PFSK-1 (cell line): Measurements from ENCODE around the gene ATP8A1.

Source experiments
- FOXP2 ChIP-seq: optimal IDR thresholded peaks from 2 replicates; pipeline ENCODE3; 2011; ENCODE audit warnings: borderline replicate concordance, control low read depth, inconsistent platforms; ENCODE audit not compliant: insufficient read depth; ENCODE audit errors: extremely low read length, extremely low read depth
- POLR2AphosphoS5 ChIP-seq: IDR thresholded peaks from 2 replicates; pipeline ENCODE4 v1.6.1; 2012; ENCODE audit warnings: low read depth, mild to moderate bottlenecking, control low read depth, low read length, moderate library complexity
- SIN3A ChIP-seq: IDR thresholded peaks from 2 replicates; pipeline ENCODE4 v1.6.1; 2012; ENCODE audit warnings: mild to moderate bottlenecking, low read length, moderate library complexity, borderline replicate concordance; ENCODE audit not compliant: insufficient read depth
- TAF1 ChIP-seq: IDR thresholded peaks from 2 replicates; pipeline ENCODE4 v1.6.1; 2012; ENCODE audit warnings: low read length, control low read depth, borderline replicate concordance; ENCODE audit not compliant: insufficient read depth
- TF ChIP-seq, protein P1 (sequence below), 2 experiments: IDR thresholded peaks; 2 replicates each; pipeline versions ENCODE4 v1.6.1 to v1.8.0; 2011 to 2012; ENCODE audit warnings: low read depth in 2 of 2, low read length in 2 of 2, control low read depth in 1 of 2, inconsistent platforms in 1 of 2, mild to moderate bottlenecking in 1 of 2, moderate library complexity in 1 of 2; ENCODE audit not compliant: insufficient read depth in 1 of 2

ATP8A1 gene

DNA sequence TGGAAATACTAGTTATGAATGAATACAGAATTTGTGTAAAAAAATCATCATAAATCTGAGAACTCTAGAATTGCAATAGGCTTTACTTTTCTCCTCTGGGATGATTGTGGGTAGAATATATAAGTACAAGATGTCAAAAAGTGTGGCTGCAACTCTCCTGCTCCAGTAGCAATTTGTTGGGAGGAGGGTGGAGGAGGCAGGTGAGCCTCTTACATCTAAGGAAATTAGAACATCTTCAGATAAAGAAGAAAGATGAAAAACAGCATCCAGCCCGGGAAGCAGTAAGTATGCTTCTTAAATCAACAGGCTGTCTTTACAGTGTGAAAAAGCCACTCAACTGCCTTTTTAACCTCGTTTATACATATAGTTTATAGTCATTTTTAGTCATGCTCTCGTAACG is 83.7 kb downstream of the ATP8A1 start:
- no peak for TF ChIP-seq FOXP2
- TF ChIP-seq, protein P1, sequence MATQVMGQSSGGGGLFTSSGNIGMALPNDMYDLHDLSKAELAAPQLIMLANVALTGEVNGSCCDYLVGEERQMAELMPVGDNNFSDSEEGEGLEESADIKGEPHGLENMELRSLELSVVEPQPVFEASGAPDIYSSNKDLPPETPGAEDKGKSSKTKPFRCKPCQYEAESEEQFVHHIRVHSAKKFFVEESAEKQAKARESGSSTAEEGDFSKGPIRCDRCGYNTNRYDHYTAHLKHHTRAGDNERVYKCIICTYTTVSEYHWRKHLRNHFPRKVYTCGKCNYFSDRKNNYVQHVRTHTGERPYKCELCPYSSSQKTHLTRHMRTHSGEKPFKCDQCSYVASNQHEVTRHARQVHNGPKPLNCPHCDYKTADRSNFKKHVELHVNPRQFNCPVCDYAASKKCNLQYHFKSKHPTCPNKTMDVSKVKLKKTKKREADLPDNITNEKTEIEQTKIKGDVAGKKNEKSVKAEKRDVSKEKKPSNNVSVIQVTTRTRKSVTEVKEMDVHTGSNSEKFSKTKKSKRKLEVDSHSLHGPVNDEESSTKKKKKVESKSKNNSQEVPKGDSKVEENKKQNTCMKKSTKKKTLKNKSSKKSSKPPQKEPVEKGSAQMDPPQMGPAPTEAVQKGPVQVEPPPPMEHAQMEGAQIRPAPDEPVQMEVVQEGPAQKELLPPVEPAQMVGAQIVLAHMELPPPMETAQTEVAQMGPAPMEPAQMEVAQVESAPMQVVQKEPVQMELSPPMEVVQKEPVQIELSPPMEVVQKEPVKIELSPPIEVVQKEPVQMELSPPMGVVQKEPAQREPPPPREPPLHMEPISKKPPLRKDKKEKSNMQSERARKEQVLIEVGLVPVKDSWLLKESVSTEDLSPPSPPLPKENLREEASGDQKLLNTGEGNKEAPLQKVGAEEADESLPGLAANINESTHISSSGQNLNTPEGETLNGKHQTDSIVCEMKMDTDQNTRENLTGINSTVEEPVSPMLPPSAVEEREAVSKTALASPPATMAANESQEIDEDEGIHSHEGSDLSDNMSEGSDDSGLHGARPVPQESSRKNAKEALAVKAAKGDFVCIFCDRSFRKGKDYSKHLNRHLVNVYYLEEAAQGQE (IDR thresholded peaks at IDR 0.05; ENCODE audit: insufficient read depth in 1 of 2, low read depth in 2 of 2, low read length in 2 of 2), result no peak
- TF ChIP-seq POLR2AphosphoS5, result no peak
- TF ChIP-seq SIN3A, result no peak
- TF ChIP-seq TAF1, result no peak

DNA sequence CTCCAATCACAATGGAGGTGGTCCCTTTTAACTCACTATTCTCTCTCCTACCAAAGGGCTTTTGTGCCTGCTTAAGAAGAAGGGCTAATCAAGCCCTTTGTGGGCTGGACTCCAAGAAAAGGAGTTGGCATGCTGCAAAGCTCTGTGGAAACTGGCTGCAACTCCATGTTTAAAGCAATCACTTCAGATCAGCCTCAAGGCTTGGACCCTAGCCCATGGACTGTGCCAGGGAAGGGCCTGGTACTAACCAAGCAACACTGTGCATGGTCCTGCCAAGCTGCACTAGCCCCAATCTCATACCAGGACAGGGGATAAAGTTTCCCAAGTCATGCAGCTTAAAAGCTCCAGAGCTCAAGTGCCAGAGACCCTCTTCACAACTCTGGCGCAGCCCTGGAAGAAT is 86.7 kb downstream of the ATP8A1 start:
- TF ChIP-seq SIN3A, result no peak
- no peak for TF ChIP-seq FOXP2
- TF ChIP-seq POLR2AphosphoS5, result no peak
- TF ChIP-seq TAF1, result no peak
- TF ChIP-seq, protein P1 (IDR thresholded peaks at IDR 0.05; ENCODE audit: insufficient read depth in 1 of 2, low read depth in 2 of 2, low read length in 2 of 2), result no peak

DNA sequence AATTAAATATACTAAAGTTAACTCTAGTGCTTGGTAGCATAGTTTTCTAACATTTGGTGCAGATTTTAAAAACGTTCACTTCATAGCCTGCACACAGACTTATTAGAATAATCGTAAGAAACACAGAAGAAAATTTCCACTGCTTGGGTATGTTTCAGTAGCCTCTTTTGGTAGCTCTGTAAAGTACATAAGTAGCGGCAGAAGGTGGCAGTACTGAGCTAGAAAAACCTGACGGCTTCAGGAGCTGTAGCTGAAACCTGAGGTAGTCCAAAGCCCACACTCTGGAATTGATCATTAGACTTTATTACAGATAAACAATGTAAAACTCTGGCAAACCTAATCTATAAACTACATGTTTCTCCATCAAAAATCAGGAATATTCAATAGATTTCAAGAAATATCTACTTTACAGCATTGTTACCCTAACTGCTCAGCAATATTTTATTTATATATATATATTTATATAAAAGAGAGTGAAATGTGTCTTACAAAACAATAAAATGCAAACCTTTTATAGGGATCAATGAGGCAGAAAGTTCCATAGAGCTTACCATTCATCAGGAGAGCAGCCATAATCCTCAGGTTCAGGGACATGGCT is 88.2 kb downstream of the ATP8A1 start:
- TF ChIP-seq, protein P1 (IDR thresholded peaks at IDR 0.05; ENCODE audit: insufficient read depth in 1 of 2, low read depth in 2 of 2, low read length in 2 of 2), result no peak
- TF ChIP-seq TAF1 (no peak), FOXP2 (no peak), SIN3A (no peak), POLR2AphosphoS5 (no peak)

DNA sequence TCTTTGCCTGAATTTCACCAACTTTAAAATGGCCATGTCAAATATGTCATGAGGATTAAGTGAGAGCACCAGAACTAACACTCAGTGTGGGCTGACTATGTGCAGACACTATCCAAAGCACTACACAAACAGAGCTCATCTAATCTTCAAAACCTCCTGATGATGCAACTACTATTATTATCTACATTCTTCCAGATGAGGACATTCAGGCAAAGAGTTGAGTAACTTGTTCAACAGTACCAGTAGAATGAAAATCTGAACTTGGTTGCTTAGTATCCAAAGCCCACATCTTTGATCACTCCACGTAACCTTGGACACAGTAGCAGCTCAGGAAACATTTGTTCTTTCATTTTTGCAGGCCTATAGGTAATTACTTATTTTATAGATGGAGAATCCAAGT is 90.1 kb downstream of the ATP8A1 start:
- TF ChIP-seq TAF1, result no peak
- no peak for TF ChIP-seq POLR2AphosphoS5
- TF ChIP-seq SIN3A, result no peak

DNA sequence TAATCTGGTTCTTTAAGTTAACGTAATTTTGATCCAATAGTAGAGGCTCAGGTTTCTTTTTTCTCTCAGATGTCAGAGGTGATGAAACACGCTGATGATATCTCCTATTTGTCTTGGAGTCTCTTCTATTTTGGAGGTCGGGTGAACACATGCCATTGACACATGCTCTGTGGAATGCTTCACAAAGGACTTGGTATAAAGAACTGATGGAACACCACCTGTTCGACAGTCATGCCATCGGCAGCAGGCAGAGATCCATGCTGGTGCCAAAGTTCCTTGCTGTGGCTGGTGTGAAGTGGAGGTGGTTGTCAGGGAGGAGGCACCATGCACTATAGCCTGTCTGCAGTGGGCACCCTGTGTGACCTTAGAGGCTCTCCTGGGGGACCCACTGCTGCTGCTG is 94.9 kb downstream of the ATP8A1 start:
- TF ChIP-seq POLR2AphosphoS5, result no peak
- no peak for TF ChIP-seq SIN3A
- TF ChIP-seq, protein P1 (IDR thresholded peaks at IDR 0.05; ENCODE audit: insufficient read depth in 1 of 2, low read depth in 2 of 2, low read length in 2 of 2), result no peak
- no peak for TF ChIP-seq TAF1
- TF ChIP-seq FOXP2, result no peak
